B cell (primary cell): ENCODE results near the gene COL25A1. TPM values are rescaled to one million over a fixed set of nuclear protein-coding genes. Genes with fewer than 3 reads are reported as not detected.

Source experiments
- ATAC-seq: fragments of 200-7000 bp; cut with Tn5 transposase; one replicate; pipeline ENCODE4 v1.10.0; 2021; ENCODE audit warnings: low read depth, mild to moderate bottlenecking, moderate number of reproducible peaks, moderate library complexity
- CTCF ChIA-PET: fragments of 350-600 bp; sonication (Branson Sonifier 250); formaldehyde crosslinking; loops from one replicate; lab custom pipeline; 2021; ENCODE audit warnings: antibody characterized with exemption, inconsistent platforms; lab: Charles Lee
- POLR2A ChIA-PET: fragments of 350-600 bp; sonication (Branson Sonifier 250); formaldehyde crosslinking; loops from one replicate; lab custom pipeline; 2021; ENCODE audit warnings: antibody characterized with exemption; lab: Charles Lee
- DNase-seq: peaks from one replicate; pipeline ENCODE4 v3.0.0; 2013
- H2AFZ ChIP-seq: 2 replicates; pipeline ENCODE4 v1.6.1; 2012; ENCODE audit warnings: mild to moderate bottlenecking, low read depth, low read length; ENCODE audit not compliant: insufficient read depth, poor library complexity, severe bottlenecking
- H3K27ac ChIP-seq, 2 donors: 1 replicate in 1 of 2; 2 replicates in 1 of 2; pipeline ENCODE4 v1.5.1; 2012 to 2013; ENCODE audit warnings: low read length in 2 of 2, mild to moderate bottlenecking in 2 of 2, moderate library complexity in 1 of 2
- H3K27me3 ChIP-seq, 4 experiments: fragments of 200-600 bp in 1 of 4; sonication (generic) in 1 of 4; replicated peaks in 1 of 4; 1 replicate in 2 of 4; 2 replicates in 2 of 4; pipeline versions ENCODE4 v1.6.1 to v1.7.0; 2013 to 2016; ENCODE audit warnings: low read length in 3 of 4, mild to moderate bottlenecking in 2 of 4, mixed read lengths in 1 of 4, moderate library complexity in 1 of 4; ENCODE audit not compliant: insufficient read depth in 4 of 4, control insufficient read depth in 3 of 4; ENCODE audit errors: control extremely low read depth in 1 of 4
- H3K36me3 ChIP-seq, 2 experiments: replicated peaks in 1 of 2; 1 replicate in 1 of 2; 2 replicates in 1 of 2; pipeline versions ENCODE4 v1.6.1 to v1.7.1; 2013; ENCODE audit warnings: low read length in 1 of 2; ENCODE audit not compliant: insufficient read depth in 2 of 2, control insufficient read depth in 1 of 2; ENCODE audit errors: control extremely low read depth in 1 of 2, extremely low read depth in 1 of 2
- H3K4me1 ChIP-seq, 2 donors: fragments of 200-600 bp in 1 of 2; sonication (generic) in 1 of 2; 1 replicate in 1 of 2; 2 replicates in 1 of 2; pipeline versions ENCODE4 v1.5.1 to v1.6.1; 2013 to 2017; ENCODE audit warnings: low read length in 2 of 2; ENCODE audit not compliant: control insufficient read depth in 2 of 2, insufficient read depth in 2 of 2
- H3K4me2 ChIP-seq: replicated peaks from 2 replicates; pipeline ENCODE3; 2012; ENCODE audit warnings: mild to moderate bottlenecking, low read depth, low read length; ENCODE audit not compliant: poor library complexity, severe bottlenecking
- H3K4me3 ChIP-seq, 5 experiments: fragments of 200-600 bp in 1 of 5; sonication (generic) in 1 of 5; 1 replicate in 3 of 5; 2 replicates in 2 of 5; pipeline versions ENCODE4 v1.5.1 to v1.7.0; 2011 to 2016; ENCODE audit warnings: low read length in 4 of 5, mild to moderate bottlenecking in 4 of 5, low read depth in 2 of 5, control low read depth in 1 of 5, moderate library complexity in 1 of 5; ENCODE audit not compliant: insufficient read depth in 1 of 5; ENCODE audit errors: control extremely low read depth in 1 of 5, extremely low read depth in 1 of 5
- H3K79me2 ChIP-seq: fragments of 200-600 bp; sonication (generic); one replicate; pipeline ENCODE4 v1.6.0; 2016; ENCODE audit warnings: low read length; ENCODE audit not compliant: control insufficient read depth, insufficient read depth
- H3K9ac ChIP-seq: fragments of 200-600 bp; sonication (generic); 2 replicates; pipeline ENCODE4 v1.6.1; 2017; ENCODE audit warnings: mild to moderate bottlenecking, low read length, moderate library complexity
- H3K9me3 ChIP-seq, 3 donors: one replicate each; pipeline versions ENCODE4 v1.6.1 to v1.7.1; 2013; ENCODE audit warnings: low read length in 2 of 3; ENCODE audit not compliant: control insufficient read depth in 2 of 3, insufficient read depth in 1 of 3; ENCODE audit errors: control extremely low read depth in 1 of 3
- H4K20me1 ChIP-seq: 2 replicates; pipeline ENCODE4 v1.6.0; 2012; ENCODE audit warnings: mild to moderate bottlenecking, low read length; ENCODE audit not compliant: insufficient read depth, control insufficient read depth, poor library complexity, severe bottlenecking
- H3K27ac Mint-ChIP-seq: one replicate; pipeline ENCODE4 v1.8.0; 2021; ENCODE audit warnings: mixed read lengths
- H3K27me3 Mint-ChIP-seq: one replicate; pipeline ENCODE4 v1.8.0; 2021; ENCODE audit warnings: mixed read lengths
- H3K4me1 Mint-ChIP-seq: one replicate; pipeline ENCODE4 v1.8.0; 2021; ENCODE audit warnings: mixed read lengths
- H3K4me3 Mint-ChIP-seq: one replicate; pipeline ENCODE4 v1.8.0; 2021; ENCODE audit warnings: mixed read lengths
- H3K9me3 Mint-ChIP-seq: one replicate; pipeline ENCODE4 v1.8.0; 2022; ENCODE audit warnings: mixed read lengths; ENCODE audit not compliant: insufficient read depth
- CTCF ChIP-seq: fragments of 200-600 bp; IDR thresholded peaks from one replicate; pipeline ENCODE4 v1.8.0; 2022; ENCODE audit warnings: antibody characterized with exemption, mild to moderate bottlenecking
- EZH2 ChIP-seq: IDR thresholded peaks from 2 replicates; pipeline ENCODE4 v1.6.1; 2012; ENCODE audit warnings: borderline replicate concordance, low read depth, mild to moderate bottlenecking, moderate library complexity, low read length; ENCODE audit not compliant: insufficient read depth, poor library complexity, severe bottlenecking
- WGBS: methylation state at CpG from one replicate; pipeline ENCODE4 v1.1.5; 2013; ENCODE audit warnings: missing lambda C conversion rate; ENCODE audit not compliant: insufficient coverage; 5-methylcytosine and 5-hydroxymethylcytosine counted together
- intact Hi-C: fragments of 100-400 bp; cut with micrococcal nuclease; formaldehyde crosslinking; loops from one replicate; pipeline ENCODE4 v1.10.0; 2022
- polyA plus RNA-seq: library from polyadenylated mRNA; depleted of rRNA; stranded (reverse); fragments of >200 nt; gene quantifications from 2 replicates; pipeline ENCODE4 v1.2.3, GENCODE V29; 2012
- total RNA-seq, 2 donors: library from RNA; stranded (reverse); fragments of 120-200 nt in 1 of 2; gene quantifications; 1 replicate in 1 of 2; 2 replicates in 1 of 2; pipeline versions ENCODE4 v1.2.3 to v1.2.4, GENCODE V29; 2013 to 2022

Gene COL25A1
- total and polyA plus RNA-seq, 2 donors (not counting 1 experiment from before 2014, with no cell fraction given): not detected

GRCh38 chr4:109294468-109295020, 7.9 kb downstream of the COL25A1 start:
- intact Hi-C loops: no loop called here
- ATAC-seq: no peak
- H3K27me3 Mint-ChIP-seq: peaks cover 25% of the 10 kb centered on the region

DNA sequence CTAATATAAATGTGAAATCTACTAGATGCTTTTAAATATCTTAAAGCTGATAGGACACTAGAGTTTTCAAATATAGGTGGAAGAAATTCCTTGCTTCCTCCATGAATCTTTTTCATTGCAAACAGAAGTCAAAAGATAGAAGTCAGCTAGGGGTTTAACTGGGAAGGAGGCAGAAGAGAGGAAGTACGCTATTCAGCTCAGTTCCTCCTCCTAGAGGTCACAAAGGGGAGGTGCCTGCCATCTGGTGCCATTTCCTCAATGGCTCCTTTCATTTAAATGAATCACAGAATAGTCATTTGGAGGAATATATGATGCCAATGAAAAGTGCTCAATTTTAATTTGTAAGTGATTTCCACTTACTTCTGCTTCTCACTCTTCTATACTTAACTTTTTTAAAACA, 8.5 kb downstream of the COL25A1 start:
- Histone ChIP-seq H3K4me2 (no peak overlapping the region), H3K4me1 (no peaks in the 10 kb centered on the region), H4K20me1 (no peaks in the 10 kb centered on the region), H3K9me3 (peaks cover 0 to 2% (median 0%) of the 10 kb centered on the region in 3 donors), H3K27ac (no peak overlapping the region), H3K27me3 (peaks cover 0 to 8% (median 6%) of the 10 kb centered on the region in 4 experiments), H3K9ac (no peak overlapping the region), H2AFZ (no peak overlapping the region), H3K79me2 (no peaks in the 10 kb centered on the region), H3K4me3 (no peak overlapping the region), H3K36me3 (no peaks in the 10 kb centered on the region)
- DNase-seq: peak; percentile 9
- H3K9me3 Mint-ChIP-seq: no peaks in the 10 kb centered on the region
- H3K4me1 Mint-ChIP-seq: no peaks in the 10 kb centered on the region
- TF ChIP-seq EZH2 (no peak), CTCF (peak; percentile 50)
- H3K27ac Mint-ChIP-seq: no peak overlapping the region
- ChIA-PET POLR2A (no interaction called here), CTCF (no interaction called here)
- intact Hi-C loops: no loop called here
- H3K27me3 Mint-ChIP-seq: peaks cover 21% of the 10 kb centered on the region
- WGBS: no CpG with 5 or more reads among the region's 1 CpG
- no peak overlapping the region for H3K4me3 Mint-ChIP-seq
- no peak for ATAC-seq

More at GRCh38 chr4:109294468-109295020, 7.9 kb downstream of the COL25A1 start:
- no peak for DNase-seq
- Histone ChIP-seq H3K27me3 (peaks cover 0 to 8% (median 6%) of the 10 kb centered on the region in 4 experiments), H3K79me2 (no peaks in the 10 kb centered on the region), H3K4me3 (no peak overlapping the region), H2AFZ (no peak overlapping the region), H3K27ac (no peak overlapping the region), H3K9me3 (peaks cover 0 to 2% (median 0%) of the 10 kb centered on the region in 3 donors), H3K36me3 (no peaks in the 10 kb centered on the region), H3K4me2 (no peak overlapping the region), H3K9ac (no peak overlapping the region), H4K20me1 (no peaks in the 10 kb centered on the region), H3K4me1 (no peaks in the 10 kb centered on the region)
- TF ChIP-seq EZH2 (no peak), CTCF (no peak)
- H3K27ac Mint-ChIP-seq: no peak overlapping the region
- ChIA-PET POLR2A (no interaction called here), CTCF (no interaction called here)
- WGBS: no CpG with 5 or more reads among the region's 4 CpGs
- H3K4me3 Mint-ChIP-seq: no peak overlapping the region
- H3K9me3 Mint-ChIP-seq: no peaks in the 10 kb centered on the region
- no peaks in the 10 kb centered on the region for H3K4me1 Mint-ChIP-seq
